Superior temporal gyrus (tissue), 1 donor: ENCODE measurements around the gene FIGN.

Experiments
- DNase-seq: peaks from one replicate; pipeline ENCODE4 v3.0.0-alpha.2; 2016; ENCODE audit errors: extremely low spot score

The FIGN gene

DNA sequence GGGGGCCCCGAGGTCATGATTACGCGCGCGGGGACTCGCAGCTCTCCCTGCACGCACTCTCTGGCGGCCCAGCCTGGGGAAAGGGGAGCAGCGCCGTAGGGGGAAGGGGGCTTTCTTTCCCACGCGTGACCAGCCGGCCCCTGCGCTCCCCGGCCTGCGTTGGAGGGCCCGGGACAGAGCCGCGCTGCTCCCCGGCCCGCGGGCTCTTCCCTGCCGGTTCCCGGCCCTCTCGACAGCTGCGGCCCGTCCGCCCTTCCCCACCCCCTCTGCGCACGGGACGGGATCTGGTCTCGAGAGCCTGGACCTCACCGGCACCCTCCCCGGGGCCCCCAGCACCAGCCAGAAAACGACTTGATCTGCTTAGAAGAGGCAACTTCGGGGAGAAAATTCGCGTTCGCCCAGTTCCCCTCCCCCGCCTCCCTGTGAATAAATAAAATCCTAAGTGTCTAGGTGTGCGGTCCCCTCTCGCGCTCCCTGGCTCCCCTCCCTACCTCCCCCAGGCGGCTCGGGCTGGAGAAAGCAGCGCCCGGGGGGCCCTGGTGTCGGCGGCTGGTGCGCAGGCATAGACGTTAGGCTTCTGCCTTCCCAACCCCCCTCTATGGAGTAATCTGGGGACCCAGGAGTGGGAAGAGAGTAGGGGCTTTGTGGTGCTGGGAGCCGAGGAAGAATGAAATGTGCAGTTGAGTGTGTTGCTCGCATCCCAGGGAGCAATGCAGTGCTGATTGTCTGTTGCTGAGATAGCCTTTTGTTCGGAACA, 803 bp upstream of the FIGN start:
- no peak for DNase-seq

DNA sequence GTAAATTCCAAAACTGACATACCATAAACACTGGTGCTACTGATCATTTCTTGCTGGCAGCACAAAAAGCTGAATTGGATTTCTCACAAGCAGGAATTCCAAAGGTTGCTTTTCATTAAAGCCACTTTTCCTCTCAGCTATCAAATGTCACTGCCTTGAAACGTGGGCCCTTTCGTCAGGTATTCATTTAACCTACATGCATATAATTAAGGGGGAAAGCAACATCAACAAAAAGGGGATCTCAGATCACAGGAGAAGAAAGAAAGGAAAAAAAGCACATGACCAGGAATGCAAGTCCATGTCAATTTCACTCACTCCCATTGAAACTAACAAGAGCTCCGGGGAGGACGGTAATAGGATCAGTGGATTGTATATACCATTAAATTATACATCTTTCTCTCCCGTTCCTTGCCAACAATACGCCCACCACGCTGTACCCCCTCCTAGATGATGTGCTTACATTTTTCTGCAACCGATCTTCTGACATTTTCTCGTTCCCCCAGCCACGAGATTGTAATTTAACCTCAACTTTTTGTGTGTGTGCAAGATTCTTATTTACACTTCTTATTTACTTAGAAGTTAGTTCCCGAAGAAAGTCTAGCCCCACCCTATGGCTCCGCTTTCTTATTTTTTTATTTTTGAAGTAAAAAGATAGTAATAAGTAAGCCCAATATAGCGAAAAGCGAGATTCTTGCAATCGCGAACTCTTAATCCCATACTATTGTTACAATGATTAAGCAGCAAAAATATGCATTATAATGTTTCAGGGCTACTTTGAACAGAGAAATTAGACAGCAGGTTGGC, 725 bp downstream of the FIGN start:
- peak; percentile 76 for DNase-seq

DNA sequence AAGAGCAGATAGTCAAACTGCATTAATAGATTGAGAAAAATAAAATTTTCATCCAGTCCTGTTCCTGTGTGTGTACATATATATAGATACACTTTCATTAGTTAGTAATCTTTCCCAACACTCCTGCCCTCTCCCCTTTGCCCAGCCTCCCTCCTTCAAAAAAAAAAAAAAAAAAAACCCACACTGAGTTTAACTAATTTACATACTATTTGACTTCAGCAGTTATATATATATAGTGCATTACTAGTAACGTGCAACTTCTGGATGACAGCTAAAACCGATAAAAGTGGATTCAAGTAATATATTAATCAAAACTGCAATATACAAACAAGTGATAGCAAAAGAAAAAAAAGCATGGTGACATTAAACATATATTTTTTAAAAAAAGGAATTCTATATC, 1.4 kb downstream of the FIGN start:
- DNase-seq: no peak

DNA sequence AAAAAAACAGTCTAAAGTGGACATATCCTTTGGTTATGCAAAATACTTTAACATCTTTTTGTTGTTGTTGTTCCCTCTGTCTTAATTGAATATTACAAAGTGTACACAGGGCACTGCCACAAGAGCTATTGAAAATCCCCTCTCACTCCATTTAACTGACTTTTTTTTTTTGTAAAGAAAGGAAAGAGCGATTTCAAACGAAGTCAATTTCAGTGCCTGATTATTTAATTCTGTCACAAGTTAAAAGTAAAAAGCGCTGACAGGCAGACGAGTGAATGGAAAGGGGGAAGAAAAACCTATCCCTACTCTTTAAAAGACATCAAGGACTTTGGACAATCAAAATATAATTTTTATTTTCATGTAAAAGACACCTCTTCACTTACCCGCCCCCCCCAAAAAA, 1.9 kb downstream of the FIGN start:
- peak; percentile 73 for DNase-seq

DNA sequence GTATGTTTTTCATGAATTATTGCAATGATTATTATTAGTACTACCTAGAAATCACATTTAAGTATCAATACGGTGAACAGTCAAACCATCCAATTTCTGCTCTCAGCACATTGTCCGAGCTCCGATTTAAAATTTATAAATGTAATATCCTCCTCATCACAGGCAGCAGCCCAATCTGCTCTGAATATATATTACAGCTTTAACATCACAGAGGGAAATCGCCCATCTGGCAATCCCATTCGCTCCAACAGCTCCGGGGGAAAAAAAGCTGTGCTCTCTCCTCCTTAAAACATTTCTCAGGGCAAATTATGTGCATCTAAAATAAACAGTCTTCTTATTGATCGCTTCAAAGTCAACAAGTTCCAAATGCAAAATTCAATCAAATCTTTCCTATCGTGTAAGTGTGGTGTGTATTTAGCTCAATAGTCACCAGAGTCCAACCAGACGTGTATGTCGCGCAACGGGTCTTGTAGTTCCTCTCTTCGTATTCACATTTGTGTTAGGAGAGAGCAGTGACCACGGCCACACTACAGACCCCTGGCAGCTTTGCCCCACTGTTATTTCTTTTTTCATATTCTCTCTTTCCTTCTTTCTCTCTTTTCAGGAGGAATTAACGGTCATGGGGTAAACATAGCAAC, 2.4 kb downstream of the FIGN start:
- no peak for DNase-seq

DNA sequence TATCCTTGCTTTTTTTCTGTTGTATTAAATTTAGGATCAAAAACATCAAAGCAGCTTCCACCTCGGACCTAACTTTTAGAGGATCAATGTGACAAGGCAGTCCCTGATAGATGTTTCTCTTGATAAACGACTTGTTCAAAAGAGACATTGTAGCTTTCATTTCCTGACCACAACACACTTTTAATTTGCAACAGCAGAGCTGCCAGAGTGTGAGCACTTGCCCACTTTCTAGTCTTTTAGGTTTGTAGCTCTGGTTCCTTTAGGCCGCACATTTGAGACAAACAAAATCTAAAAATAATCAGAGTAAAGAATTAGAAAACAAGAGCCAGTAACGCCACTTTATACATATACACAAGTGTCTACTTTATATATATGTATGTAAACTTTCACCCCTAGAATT, 3.1 kb downstream of the FIGN start:
- DNase-seq: peak; percentile 80

DNA sequence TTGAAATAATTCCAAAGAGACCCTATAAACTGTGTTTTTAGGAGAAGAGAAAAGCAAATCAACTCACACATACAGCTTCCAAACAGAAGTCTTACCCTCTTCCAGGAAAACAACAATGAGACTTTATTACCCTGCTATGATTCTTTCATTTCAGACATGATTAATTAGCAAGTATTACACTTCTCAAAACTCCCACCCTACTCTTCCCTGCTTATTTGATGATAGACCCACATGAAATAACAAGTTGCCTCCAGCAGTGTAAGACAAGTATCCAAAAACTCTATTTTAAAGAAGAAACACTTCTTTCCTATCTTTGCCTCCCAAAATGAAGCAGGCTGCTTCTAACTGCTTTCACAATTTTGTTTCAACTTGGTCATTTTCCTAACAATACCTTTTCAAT, 4.1 kb downstream of the FIGN start:
- no peak for DNase-seq

DNA sequence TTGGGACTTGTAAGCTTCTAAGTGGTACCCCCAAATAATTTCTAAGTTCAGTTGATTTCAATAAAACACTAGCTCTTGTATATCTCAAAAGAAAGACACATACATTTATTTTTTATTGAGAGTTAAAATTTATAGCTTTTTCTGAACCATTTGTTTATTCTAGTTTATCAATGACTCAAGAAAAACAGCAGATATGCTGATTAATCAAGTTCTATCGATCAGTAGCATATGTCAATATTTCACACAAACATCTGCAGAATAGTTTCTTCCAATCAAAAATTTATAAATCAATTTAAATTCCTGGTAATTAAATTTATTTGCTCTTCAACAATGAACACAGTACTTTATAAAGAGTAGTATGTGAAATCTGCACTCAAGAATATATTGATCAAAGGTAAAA, 5.3 kb downstream of the FIGN start:
- DNase-seq: no peak

DNA sequence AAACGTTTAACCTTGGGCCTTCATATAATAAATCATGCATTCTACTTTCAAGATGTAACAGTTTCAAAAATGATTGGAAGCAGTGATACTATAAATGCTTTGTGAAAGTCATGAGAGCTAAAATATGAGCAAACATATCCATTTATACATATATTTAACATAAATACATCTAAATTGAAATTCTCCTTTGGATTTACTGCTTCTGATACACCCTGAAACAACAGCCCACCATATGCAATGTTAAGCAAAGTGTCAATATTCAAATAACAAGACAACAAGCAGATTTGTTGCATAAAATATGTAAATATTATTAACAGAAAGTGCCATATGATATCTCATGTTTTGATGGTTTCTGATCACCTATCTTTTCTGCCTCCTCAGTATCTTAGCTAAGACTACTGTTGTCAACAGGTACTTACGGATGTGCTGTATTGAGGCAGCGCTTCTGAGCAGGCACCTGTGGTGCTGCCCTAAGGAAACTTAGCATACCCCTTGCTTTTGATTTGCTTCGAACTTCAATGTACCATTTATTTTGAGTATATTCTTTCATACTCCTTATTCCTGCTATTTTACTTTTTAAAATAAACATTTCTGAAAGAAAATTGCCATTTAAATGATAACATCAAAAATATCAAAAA, 6.1 kb downstream of the FIGN start:
- DNase-seq: peak; percentile 55

DNA sequence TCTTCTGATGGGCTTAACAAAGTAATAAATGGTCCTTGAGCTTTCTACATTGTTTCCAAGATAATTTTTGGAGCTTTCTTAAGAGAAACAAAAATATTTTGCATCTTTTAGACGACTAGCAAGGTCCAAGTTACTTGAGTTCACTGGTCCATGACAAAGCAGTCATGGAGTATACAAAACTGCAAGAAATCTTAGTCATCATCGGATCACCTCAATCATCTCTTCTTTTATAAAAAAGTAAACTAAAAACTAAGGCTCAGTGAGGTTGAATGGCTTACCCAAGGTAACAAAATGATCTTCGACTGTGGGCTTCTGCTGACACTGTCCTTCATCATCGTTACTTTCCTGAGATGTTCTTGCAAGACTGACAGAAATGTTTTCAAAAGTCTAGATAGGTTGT, 11.9 kb downstream of the FIGN start:
- peak; percentile 16 for DNase-seq

DNA sequence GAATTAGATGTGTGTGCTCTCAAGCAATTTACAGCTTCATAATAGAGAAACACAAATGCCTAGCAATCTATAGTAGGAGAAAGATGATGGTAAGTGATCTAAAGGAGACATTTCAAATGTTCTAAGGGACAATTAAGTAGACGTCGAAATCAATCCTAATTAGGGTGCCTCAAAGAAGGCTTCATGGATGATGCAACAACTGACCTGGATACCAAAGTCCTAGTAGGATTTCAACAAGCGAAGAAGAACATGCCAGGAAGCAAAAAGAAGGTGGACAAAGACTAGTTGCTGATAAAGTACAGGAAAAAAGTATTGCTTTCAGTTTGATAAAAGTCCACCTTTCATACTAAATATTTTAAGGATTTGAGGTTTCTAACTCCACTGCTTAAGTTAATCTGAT, 12.5 kb downstream of the FIGN start:
- DNase-seq: no peak

DNA sequence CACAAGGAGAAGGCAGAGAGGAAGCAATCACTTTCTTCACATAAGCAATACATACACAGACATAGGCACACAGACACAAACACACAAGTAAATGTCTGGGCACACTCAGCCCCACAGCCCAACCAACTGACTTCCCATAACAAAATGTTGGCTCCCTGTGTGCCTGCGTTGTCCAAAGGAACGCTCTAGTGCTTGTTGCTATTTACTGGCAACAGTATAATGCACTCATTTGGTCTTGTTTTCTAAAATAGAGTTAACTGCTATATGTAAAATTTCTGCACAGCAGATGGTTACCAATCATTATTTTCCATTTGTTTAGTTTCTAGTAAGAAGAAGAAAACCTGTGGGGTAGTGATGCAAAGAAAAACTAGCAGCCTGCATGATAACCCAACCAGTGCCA, 16.5 kb downstream of the FIGN start:
- peak; percentile 71 for DNase-seq

DNA sequence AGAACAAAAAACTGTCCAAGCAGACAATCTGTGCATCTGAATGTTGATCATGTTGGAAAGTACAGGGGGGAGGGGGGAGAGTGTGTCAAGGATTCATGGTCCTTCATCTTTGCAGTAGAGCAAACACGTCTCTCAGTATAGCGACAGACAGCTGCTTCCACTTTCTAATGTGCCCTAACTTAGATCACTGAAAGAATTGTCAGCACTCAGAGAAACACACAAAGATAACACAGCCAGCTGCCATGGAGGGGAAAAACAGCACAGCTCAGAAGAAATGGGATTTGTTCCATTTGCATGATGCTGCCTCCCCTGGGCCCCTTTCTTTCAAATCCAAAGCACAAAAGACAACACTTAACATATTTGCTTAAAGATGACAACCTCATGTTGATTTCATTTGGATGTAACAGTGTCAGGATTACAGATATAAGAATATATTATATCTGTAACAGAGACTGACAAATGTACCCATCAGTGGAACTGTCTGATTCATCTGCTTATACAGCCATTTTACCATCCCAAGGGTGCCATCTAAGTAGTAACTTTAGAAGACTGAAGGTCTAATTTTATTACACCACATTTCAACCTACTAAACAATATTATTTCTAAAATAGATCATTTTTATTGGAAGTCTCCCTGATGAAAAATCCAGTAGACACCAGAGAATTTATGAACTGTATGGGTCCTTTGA, 17.7 kb downstream of the FIGN start:
- peak; percentile 78 for DNase-seq

DNA sequence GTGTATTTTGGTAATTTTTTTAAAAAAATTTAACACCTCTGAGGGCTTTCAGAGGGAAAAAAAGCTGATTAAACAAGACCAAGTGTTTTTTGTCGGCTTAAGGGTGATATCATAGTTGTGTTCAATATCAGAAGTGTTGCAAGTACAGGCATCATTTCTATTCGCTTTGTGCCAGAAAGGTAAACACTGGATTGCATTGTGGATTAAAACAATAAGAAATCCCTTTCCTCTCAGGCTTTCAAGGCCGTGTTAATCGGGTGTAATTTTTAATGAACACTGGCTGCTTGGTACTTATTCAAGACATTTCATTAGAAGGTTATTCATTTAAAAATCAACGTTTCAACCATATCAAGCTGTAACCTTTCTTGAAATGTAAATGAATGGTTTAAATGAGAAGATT, 18.3 kb downstream of the FIGN start:
- DNase-seq: peak; percentile 71

DNA sequence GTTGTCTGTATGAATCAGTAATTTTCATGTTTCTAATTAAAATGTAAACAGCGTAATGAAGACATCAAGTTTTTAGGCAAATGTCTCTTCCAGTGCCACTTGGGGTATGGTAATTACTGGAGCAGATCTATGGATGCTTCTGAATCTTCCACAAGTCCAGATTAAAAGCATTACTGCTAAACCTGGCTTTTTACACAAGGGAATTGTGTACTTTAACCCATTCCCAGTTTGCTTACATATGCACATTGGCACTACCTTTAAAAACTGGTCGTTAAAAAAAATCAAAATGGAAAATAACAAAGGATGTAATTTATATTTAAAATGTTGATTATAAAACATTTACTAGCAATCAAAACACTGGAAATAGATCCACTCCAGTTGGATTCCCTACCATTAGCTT, 19.7 kb downstream of the FIGN start:
- no peak for DNase-seq

DNA sequence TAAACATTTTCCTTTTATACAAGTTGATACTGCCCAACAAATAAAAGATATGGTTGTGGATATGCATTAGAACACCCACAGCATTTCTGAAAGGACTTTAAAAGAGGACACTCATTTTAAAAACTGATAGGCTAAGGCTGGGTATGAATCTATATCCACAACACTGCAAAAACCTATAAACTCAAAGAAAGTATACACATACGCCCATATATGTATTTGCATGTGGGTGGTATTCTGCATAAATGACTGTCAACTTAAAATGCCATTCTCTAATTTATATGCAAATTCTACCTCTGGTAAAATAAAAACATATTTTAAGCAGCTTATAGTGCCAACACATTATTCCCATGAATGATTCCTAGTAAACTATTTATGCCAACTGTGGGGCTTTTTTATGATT, 20.1 kb downstream of the FIGN start:
- no peak for DNase-seq

DNA sequence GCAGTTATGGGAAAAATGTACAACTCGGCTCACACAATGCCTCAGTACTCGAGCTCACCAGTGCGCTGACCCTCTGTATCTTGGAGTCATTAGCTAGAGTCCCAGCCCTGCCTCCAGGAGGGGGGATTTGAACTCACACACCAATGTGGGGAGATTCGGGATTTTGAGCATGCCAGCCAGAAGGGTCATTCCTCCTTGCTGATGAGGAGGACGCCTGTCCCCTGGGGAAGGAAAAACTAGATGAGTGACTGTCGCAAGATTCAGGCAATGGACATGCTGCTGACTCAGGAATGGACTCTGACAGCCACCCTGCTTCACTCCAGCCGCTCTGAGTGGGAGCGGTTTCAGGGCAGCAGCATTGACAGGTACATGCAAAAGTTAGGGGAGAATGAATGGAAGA, 20.6 kb downstream of the FIGN start:
- no peak for DNase-seq

DNA sequence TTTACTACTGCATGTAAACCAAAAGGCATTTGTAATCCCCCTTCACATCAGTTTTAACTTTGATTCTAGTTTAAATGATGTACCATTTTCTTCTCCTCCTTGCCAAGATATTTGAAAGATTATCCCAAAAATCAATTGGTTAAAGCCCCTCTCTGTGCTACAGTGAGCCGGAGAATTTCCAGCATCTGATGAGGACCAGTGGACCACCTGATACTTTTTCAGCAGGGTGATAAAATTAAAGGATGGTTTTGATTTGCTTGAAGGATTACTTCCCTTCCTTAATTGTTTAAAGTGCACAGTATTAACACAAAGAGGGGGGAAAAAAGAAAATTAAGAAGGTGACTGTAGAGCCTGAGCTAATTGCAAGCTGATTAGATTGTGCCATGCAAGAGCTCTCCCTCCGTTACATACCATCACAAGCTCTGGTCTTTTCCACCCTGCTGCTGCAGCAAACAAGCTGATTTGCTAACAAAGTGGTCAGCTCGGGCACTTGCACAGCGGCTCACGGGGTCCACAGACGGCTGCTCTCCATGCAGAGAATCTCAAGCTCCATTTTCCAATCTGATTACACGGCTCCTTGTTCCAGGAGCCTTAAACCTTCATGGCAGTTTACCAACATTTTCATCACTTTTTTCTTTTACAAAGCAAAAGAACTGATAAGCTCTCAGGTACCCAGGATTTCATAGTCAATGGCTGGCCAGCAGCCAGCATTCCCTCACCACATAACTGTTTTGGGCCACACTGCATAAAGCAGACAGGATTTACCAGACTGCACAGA, 22.1 kb downstream of the FIGN start:
- DNase-seq: peak; percentile 68

DNA sequence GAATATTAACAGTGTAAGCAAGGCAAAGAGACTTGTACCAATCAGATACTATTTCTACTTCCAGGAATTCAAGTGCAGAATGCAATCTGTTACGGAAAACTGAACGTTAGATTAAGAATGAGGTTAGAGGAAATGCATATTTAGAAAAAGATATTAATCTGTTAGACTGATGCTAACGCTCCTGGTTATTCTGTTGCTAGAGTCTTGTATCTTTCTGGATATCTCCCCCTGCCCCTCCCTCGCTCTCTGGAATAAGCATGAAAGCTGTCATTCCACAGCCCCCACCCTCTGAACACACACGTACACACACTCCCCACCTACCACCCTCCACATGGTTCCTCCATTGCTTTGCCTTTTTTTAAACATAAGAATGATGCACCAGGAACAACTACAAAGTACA, 24.1 kb downstream of the FIGN start:
- DNase-seq: peak; percentile 48

DNA sequence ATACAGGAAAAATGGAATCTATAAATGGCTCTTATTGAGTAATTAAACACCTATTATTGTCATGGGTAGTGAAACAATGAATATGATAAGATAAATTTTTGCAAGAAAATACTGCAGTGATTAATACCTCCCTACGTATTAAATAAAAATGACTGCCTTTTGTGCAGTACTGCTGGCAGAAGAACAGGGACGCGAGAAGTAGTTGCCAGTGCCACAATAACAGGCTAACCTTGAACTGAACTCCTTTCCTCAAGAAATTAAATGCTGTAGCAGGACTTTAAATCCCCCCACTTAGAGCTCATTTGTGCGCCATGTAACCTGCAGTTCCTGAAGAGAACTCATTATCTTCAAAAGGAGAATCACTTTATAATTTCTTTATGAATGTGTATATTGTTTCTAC, 24.6 kb downstream of the FIGN start:
- DNase-seq: no peak

DNA sequence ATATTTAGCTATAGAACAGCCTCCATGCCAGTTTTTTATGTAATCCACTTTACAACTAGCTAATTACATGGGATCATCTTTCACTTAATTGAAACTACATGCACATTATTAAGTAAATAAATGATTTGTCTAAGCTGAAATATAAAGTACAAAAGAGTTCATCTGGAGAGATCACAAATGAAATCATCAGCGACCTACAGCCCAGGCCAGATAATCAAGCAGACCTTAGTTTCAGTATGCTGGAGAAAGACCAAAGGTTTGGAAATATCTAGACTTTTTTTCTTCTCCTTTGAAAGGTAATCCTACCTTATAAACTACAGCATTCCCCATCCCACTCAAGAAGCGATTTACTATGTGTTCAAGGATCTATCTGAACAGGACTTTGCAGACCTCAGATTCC, 26.5 kb downstream of the FIGN start:
- no peak for DNase-seq
